GM12878 (cell line): ENCODE measurements around the gene SYF2. TPM values are rescaled to one million over a fixed set of nuclear protein-coding genes. Genes with fewer than 3 reads are reported as not detected.

ENCODE experiments used
- ATAC-seq: fragments of 200-7000 bp; cut with Tn5 transposase; 3 replicates; pipeline ENCODE4 v1.9.1; 2020; ENCODE audit warnings: mild to moderate bottlenecking, moderate library complexity
- BruUV-seq: library from RNA; stranded (reverse); fragments of 400-500 nt; replicated peaks from 2 replicates; lab custom pipeline; 2021; lab: Mats Ljungman, UMichigan
- CTCF ChIA-PET: fragments of 300-600 bp; sonication (Branson Sonifier 250); formaldehyde crosslinking; extraction: SDS; loops from one replicate; lab custom pipeline; 2021; ENCODE audit warnings: inconsistent platforms; lab: Yijun Ruan, JAX
- POLR2A ChIA-PET: fragments of 350-600 bp; formaldehyde crosslinking; extraction: SDS; loops from one replicate; lab custom pipeline; 2021; ENCODE audit warnings: inconsistent platforms; lab: Charles Lee
- RAD21 ChIA-PET: fragments of 300-600 bp; sonication (Branson Sonifier 250); formaldehyde crosslinking; loops from one replicate; lab custom pipeline; 2023; ENCODE audit warnings: antibody characterized with exemption; ENCODE audit not compliant: unreplicated experiment; lab: Charles Lee
- SMC1A ChIA-PET: fragments of 300-600 bp; sonication (Branson Sonifier 250); formaldehyde crosslinking; loops from one replicate; lab custom pipeline; 2023; ENCODE audit not compliant: unreplicated experiment, uncharacterized antibody; lab: Charles Lee
- DNase-seq: peaks from one replicate; pipeline ENCODE4 v3.0.0-alpha.2; 2011; ENCODE audit warnings: low read depth, low spot score
- FAIRE-seq: peaks from 3 replicates; lab custom pipeline; 2011; peaks lifted over from hg19 to GRCh38; lab: Jason Lieb, UNC
- H2AFZ ChIP-seq: 2 replicates; pipeline ENCODE4 v1.6.0; 2011; ENCODE audit warnings: low read depth, low read length, control low read depth; ENCODE audit not compliant: control insufficient read depth
- H3K27ac ChIP-seq: 2 replicates; pipeline ENCODE4 v1.5.1; 2011; ENCODE audit warnings: control low read depth; ENCODE audit not compliant: control insufficient read depth, insufficient read depth
- H3K27me3 ChIP-seq, 2 experiments: replicated peaks in 1 of 2; 2 replicates each; pipeline versions ENCODE4 v1.6.0 to v1.6.1; 2011; ENCODE audit warnings: low read length in 1 of 2; ENCODE audit not compliant: control insufficient read depth in 2 of 2, insufficient read depth in 2 of 2
- H3K36me3 ChIP-seq, 2 experiments: 2 replicates each; pipeline ENCODE4 v1.5.1; 2011; ENCODE audit warnings: low read length in 1 of 2; ENCODE audit not compliant: control insufficient read depth in 2 of 2, insufficient read depth in 2 of 2
- H3K4me1 ChIP-seq: 2 replicates; pipeline ENCODE4 v1.6.1; 2011; ENCODE audit warnings: mild to moderate bottlenecking, low read length, moderate library complexity, mixed read lengths; ENCODE audit not compliant: control insufficient read depth, insufficient read depth
- H3K4me2 ChIP-seq: 2 replicates; pipeline ENCODE4 v1.6.0; 2011; ENCODE audit warnings: control low read depth; ENCODE audit not compliant: control insufficient read depth, insufficient read depth
- H3K4me3 ChIP-seq: fragments of 200-600 bp; sonication (generic); 2 replicates; pipeline ENCODE4 v1.5.1; 2016
- H3K79me2 ChIP-seq: 2 replicates; pipeline ENCODE4 v1.6.0; 2011; ENCODE audit warnings: low read length; ENCODE audit not compliant: control insufficient read depth, insufficient read depth
- H3K9ac ChIP-seq: 2 replicates; pipeline ENCODE4 v1.8.0; 2011; ENCODE audit warnings: low read length, control low read depth, mixed read lengths; ENCODE audit not compliant: control insufficient read depth, insufficient read depth
- H3K9me3 ChIP-seq: replicated peaks from 3 replicates; pipeline ENCODE4 v1.5.1; 2011; ENCODE audit warnings: mild to moderate bottlenecking, low read length; ENCODE audit not compliant: control insufficient read depth, insufficient read depth
- H4K20me1 ChIP-seq: 2 replicates; pipeline ENCODE4 v1.6.0; 2011; ENCODE audit not compliant: control insufficient read depth, insufficient read depth
- ATF7 ChIP-seq: fragments of 450-650 bp; IDR thresholded peaks from 2 replicates; pipeline ENCODE4 v1.6.1; 2016; ENCODE audit warnings: low read depth, mild to moderate bottlenecking
- RAD51 ChIP-seq: fragments of 450-650 bp; IDR thresholded peaks from 2 replicates; pipeline ENCODE4 v1.6.1; 2016; ENCODE audit warnings: moderate library complexity, mild to moderate bottlenecking, inconsistent platforms
- ZZZ3 ChIP-seq: IDR thresholded peaks from 2 replicates; pipeline ENCODE4 v1.6.1; 2011; ENCODE audit warnings: low read depth; ENCODE audit not compliant: control insufficient read depth, insufficient read length
- WGBS: methylation state at CpG from one replicate; pipeline ENCODE4 v1.1.6; 2016; ENCODE audit warnings: low lambda C conversion rate; ENCODE audit not compliant: insufficient replicate concordance, insufficient coverage; ENCODE audit errors: missing lambda C conversion rate; 5-methylcytosine and 5-hydroxymethylcytosine counted together
- in situ Hi-C: fragments of 300-500 bp; cut with MboI; formaldehyde crosslinking; loops from 9 replicates; pipeline ENCODE4 v1.14.3; 2018; ENCODE audit warnings: mixed read lengths
- intact Hi-C: fragments of 100-400 bp; cut with micrococcal nuclease; formaldehyde crosslinking; loops from one replicate; pipeline ENCODE4 v1.14.2; 2022; ENCODE audit not compliant: unreplicated experiment
- polyA plus RNA-seq, 11 experiments: library from polyadenylated mRNA; depleted of rRNA in 4 of 11; unstranded in 6 of 11; stranded (reverse) in 5 of 11; fragments of >200 nt; fragmentation: Nextera tagmentation in 4 of 11; fragmentation: Illumina TruSeq in 1 of 11; extraction: Ambion mirVana in 4 of 11; extraction: Trizol in 1 of 11; gene quantifications; 1 replicate in 1 of 11; 2 replicates in 10 of 11; pipeline versions ENCODE4 v1.2.1 to v1.2.3, GENCODE V29; 2011 to 2016; ENCODE audit warnings: inconsistent platforms in 2 of 11, missing spikeins in 2 of 11, low read depth in 1 of 11
- total RNA-seq, 4 experiments: library from RNA; depleted of rRNA in 3 of 4; stranded (reverse); fragments of >200 nt in 3 of 4; fragmentation: Illumina TruSeq in 1 of 4; extraction: Trizol in 1 of 4; gene quantifications; 2 replicates each; pipeline versions ENCODE4 v1.2.1 to v1.2.3, GENCODE V29; 2013 to 2021

The SYF2 gene
- total and polyA plus RNA-seq, 10 of the 15 experiments (the other 5 are each of a cell fraction or from before 2014, with no cell fraction given): 20.3 to 70.5 (median 35.3) TPM

- no peak overlapping the region for H3K4me3 ChIP-seq
- intact Hi-C loops (no loop called here), in situ Hi-C loops (no loop called here)
- no peak for ATAC-seq
- POLR2A ChIA-PET: no interaction called here
- TF ChIP-seq ZZZ3: no peak
- H3K79me2 ChIP-seq: no peaks in the 10 kb centered on the region
- RAD21 ChIA-PET: no interaction called here
- WGBS: 61% methylated on average over 14 of the region's 14 CpGs
- no peak for FAIRE-seq
- H3K9me3 ChIP-seq: no peaks in the 10 kb centered on the region
- H3K4me2 ChIP-seq: no peak overlapping the region
- no TSS peak for BruUV-seq
- H3K36me3 ChIP-seq: no peaks in the 10 kb centered on the region
- SMC1A ChIA-PET: no interaction called here
- no peak overlapping the region for H3K9ac ChIP-seq
- no peak overlapping the region for H3K27ac ChIP-seq
- CTCF ChIA-PET: interaction anchor here (0.6 kb wide), 1 partner anchor 1257 kb away, joined by 3 read pairs; no protein-coding TSS in a partner anchor
- no peaks in the 10 kb centered on the region; a peak in 2 of 4 replicates for H3K27me3 ChIP-seq
- no peak for DNase-seq
- no peak overlapping the region for H2AFZ ChIP-seq
- no peaks in the 10 kb centered on the region for H4K20me1 ChIP-seq
- no peaks in the 10 kb centered on the region for H3K4me1 ChIP-seq
Measured at GRCh38 chr1:25182629-25183028, 49.7 kb downstream of the SYF2 start.

GRCh38 chr1:25180996-25181395, 51.3 kb downstream of the SYF2 start:
- RAD21 ChIA-PET: no interaction called here
- H3K4me2 ChIP-seq: no peak overlapping the region
- CTCF ChIA-PET: interaction anchor here (0.5 kb wide), 1 partner anchor 230 kb away, joined by 3 read pairs; no protein-coding TSS in a partner anchor
- SMC1A ChIA-PET: no interaction called here
- TF ChIP-seq RAD51: no peak
- TF ChIP-seq ATF7: no peak
- TF ChIP-seq, all 136 proteins: peak for 0
- in situ Hi-C loops (no loop called here), intact Hi-C loops (no loop called here)
- no TSS peak for BruUV-seq
- Histone ChIP-seq H3K79me2 (no peaks in the 10 kb centered on the region), H4K20me1 (no peaks in the 10 kb centered on the region), H3K4me1 (no peaks in the 10 kb centered on the region), H3K9ac (no peak overlapping the region), H3K27ac (no peak overlapping the region), H3K27me3 (no peaks in the 10 kb centered on the region; a peak in 2 of 4 replicates), H3K9me3 (no peaks in the 10 kb centered on the region; the same call in 2 of the 3 replicates), H3K36me3 (no peaks in the 10 kb centered on the region), H2AFZ (no peak overlapping the region), H3K4me3 (no peak overlapping the region)
- no peak for FAIRE-seq
- POLR2A ChIA-PET: no interaction called here
- ATAC-seq: no peak
- DNase-seq: no peak
- WGBS: 13% methylated on average over 6 of the region's 6 CpGs
